Measurements from ENCODE around the gene ERN1.

DNA sequence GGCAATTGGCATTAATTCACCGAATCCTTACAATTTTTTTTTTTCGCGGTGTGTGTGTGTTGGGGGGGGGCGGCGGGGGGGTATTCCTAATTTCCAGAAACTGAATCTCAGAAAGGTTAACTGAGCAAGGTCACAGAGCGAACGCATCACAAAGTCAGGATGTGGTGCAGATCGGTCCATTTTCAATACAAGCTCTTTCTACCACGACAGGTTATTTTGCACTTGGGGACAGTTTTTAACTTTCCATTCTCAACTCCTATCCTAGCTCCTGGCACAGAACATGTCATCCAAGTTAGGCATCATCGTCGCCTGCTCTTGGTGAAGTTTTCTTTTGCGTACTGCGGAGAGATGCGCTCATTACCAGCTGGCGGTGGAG is 15.4 kb upstream of the ERN1 start:
- TF ChIP-seq POLR2A (IDR thresholded peaks at IDR 0.05) = no peak
- TF ChIP-seq, protein P1, sequence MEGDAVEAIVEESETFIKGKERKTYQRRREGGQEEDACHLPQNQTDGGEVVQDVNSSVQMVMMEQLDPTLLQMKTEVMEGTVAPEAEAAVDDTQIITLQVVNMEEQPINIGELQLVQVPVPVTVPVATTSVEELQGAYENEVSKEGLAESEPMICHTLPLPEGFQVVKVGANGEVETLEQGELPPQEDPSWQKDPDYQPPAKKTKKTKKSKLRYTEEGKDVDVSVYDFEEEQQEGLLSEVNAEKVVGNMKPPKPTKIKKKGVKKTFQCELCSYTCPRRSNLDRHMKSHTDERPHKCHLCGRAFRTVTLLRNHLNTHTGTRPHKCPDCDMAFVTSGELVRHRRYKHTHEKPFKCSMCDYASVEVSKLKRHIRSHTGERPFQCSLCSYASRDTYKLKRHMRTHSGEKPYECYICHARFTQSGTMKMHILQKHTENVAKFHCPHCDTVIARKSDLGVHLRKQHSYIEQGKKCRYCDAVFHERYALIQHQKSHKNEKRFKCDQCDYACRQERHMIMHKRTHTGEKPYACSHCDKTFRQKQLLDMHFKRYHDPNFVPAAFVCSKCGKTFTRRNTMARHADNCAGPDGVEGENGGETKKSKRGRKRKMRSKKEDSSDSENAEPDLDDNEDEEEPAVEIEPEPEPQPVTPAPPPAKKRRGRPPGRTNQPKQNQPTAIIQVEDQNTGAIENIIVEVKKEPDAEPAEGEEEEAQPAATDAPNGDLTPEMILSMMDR (IDR thresholded peaks at IDR 0.05) = no peak
